Measurements from ENCODE around the gene SDK1.
"Not testable (repeated sequence)": the region's sequence is repeated elsewhere in the genome, so short reads cannot be mapped to it uniquely, and the experiment has no call there.

Gene SDK1

DNA sequence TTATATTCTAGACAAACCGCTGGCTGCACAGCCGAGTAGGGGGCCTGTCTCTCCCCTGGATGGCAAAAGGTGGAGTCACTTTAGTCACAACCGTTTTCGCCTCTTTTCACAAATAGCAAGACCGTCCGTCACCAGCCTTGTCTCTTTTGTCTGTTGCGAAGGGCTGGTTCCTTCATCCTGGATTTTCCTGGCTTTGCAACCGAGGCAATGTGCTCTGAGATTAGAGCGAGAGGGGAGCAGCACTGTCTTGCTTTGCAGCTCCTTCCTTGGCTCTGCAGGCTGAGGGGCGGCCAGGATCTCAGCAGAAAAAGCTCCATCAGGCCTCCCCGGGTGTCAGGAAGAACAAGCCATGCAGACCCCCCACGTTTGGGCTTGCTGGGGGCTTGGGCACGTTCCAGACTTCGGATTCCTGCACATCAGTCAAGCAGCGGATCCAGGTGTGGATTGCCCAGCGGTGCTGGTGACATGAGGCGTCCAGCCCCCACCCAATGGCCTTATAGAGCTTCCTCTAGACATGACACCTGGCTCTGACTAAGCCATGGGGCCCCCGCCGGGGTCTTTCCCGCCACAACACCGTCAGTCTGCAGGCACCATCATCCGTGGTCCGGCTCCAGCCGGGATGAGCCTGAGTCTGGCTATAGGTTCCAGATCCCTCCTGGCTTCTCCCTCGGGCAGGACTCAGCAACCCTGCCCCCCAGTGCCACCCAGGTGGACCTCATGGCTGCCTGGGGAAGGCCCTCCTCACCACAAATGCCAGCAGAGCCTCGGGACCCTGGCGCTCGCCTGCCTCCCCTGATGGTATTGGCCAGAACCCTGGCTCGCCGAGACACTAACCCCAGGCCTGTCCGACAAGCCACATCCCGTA is 913.5 kb downstream of the SDK1 start:
- no peak for DNase-seq (ENCODE audit: low read depth)
- H3K4me3 ChIP-seq (ENCODE audit: low read depth, low read length): no peak overlapping the region

GRCh38 chr7:4215176-4215720 is 914.2 kb downstream of the SDK1 start:
- TF ChIP-seq CTCF (conservative IDR thresholded peaks at IDR 0.05; ENCODE audit: low read depth, low read length): no peak
- no peak overlapping the region for H3K4me3 ChIP-seq (ENCODE audit: low read depth, low read length)
- DNase-seq (ENCODE audit: low read depth): no peak

More for the DNA sequence above, 913.5 kb downstream of the SDK1 start:
- TF ChIP-seq CTCF (conservative IDR thresholded peaks at IDR 0.05; ENCODE audit: low read depth, low read length): no peak

DNA sequence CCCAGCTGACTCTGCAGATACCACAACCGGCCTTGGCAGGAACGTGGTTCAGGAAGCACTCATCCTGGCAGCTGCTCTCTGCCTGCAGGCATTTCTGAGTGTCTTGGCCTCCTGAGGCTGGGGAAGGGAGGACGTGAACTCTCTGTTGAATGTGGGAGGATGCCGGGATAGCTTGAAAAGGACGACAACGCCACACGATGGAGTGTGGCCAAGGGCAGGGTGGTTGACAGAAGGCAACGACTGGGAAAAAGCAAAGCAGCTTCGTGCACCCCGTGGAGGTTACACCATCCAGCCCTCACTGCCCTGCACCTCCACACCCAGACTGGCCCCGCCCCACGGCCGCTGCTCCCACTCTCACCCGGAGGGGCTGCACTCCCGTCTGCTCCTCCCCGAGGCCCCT is 915.0 kb downstream of the SDK1 start:
- DNase-seq (ENCODE audit: low read depth): no peak
- TF ChIP-seq CTCF (conservative IDR thresholded peaks at IDR 0.05; ENCODE audit: low read depth, low read length): no peak
- H3K4me3 ChIP-seq (ENCODE audit: low read depth, low read length): no peak overlapping the region

DNA sequence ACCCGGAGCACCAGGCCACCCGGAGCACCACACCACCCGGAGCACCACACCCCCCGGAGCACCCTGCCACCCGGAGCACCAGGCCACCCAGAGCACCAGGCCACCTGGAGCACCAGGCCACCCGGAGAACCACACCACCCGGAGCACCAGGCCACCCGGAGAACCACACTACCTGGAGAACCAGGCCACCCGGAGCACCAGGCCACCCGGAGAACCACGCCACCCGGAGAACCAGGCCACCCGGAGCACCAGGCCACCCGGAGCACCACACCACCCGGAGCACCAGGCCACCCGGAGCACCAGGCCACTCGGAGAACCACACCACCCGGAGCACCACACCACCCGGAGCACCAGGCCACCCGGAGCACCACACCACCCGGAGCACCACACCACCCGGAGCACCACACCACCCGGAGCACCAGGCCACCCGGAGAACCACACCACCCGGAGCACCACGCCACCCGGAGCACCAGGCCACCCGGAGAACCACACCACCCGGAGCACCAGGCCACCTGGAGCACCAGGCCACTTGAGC is 916.1 kb downstream of the SDK1 start:
- H3K4me3 ChIP-seq (ENCODE audit: low read depth, low read length); DNase-seq (ENCODE audit: low read depth): not testable (repeated sequence)

- no peak for DNase-seq (ENCODE audit: low read depth)
- H3K4me3 ChIP-seq (ENCODE audit: low read depth, low read length): no peak overlapping the region
- no peak for TF ChIP-seq CTCF (conservative IDR thresholded peaks at IDR 0.05; ENCODE audit: low read depth, low read length)
Observed at GRCh38 chr7:4218481-4218880, 917.4 kb downstream of the SDK1 start.

DNA sequence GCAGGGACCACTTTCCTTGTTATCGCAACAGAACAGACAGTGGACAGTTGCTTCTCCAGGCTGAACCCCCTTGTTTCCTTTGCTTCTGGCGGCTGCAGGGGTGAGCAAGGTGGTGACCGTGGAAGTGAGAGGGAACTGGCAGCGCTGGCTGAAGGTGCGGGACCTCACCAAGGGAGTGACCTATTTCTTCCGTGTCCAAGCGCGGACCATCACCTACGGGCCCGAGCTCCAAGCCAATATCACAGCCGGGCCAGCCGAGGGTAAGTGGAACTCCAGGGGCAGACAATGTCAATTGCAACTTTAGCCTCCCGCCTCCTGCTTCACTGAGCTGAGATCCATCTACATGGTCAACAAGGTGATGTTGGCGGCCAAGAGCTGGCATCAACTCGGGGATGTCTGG is 919.0 kb downstream of the SDK1 start:
- TF ChIP-seq CTCF (conservative IDR thresholded peaks at IDR 0.05; ENCODE audit: low read depth, low read length): no peak
- no peak for DNase-seq (ENCODE audit: low read depth)
- H3K4me3 ChIP-seq (ENCODE audit: low read depth, low read length): no peak overlapping the region

DNA sequence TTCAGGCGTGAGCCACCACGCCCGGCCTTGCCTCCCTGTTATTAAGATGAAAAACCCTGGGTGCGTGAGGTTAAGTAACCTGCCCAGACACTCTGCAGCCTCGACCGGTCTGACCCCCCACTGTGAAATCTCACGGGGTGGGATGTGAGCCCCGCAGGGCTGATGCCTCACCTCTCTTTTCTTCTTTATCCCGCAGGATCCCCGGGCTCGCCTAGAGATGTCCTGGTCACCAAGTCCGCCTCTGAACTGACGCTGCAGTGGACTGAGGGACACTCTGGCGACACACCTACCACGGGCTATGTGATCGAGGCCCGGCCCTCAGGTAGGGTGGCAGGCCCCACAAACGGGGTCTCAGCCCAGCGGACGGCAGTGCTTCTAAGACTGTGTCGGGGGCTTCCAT is 920.0 kb downstream of the SDK1 start:
- DNase-seq (ENCODE audit: low read depth): no peak
- no peak overlapping the region for H3K4me3 ChIP-seq (ENCODE audit: low read depth, low read length)
- no peak for TF ChIP-seq CTCF (conservative IDR thresholded peaks at IDR 0.05; ENCODE audit: low read depth, low read length)

Data from choroid plexus epithelial cell (primary cell).